ENCODE data around the gene ACRV1.

Gene ACRV1

DNA sequence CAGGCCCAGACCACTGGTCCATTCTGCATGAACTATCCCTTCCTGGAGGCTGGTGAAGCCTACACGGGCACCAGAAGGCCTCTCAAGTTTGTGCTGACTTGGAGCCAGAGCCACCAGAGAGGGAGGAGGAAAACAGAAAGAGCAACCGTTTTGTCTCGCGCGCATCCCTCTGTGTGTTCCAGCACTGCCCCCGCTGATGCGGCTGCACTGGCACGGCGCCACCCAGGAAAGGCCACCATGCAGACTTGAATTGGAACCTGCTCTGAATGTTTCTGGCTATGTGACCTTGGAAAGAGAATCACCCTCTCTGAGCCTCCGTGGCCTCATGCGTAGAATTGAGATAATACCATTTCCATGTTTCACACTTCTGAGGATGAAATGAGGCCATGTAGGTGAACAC is 7.4 kb upstream of the ACRV1 start:
- H3K9me3 ChIP-seq (ENCODE audit: severe bottlenecking): no peaks in the 10 kb centered on the region
- H3K27me3 ChIP-seq (ENCODE audit: insufficient read depth, low read depth, severe bottlenecking): no peaks in the 10 kb centered on the region
- H3K36me3 ChIP-seq: no peaks in the 10 kb centered on the region
- DNase-seq: no peak
- H3K4me3 ChIP-seq (ENCODE audit: low read depth, low read length): no peak overlapping the region
- no peak overlapping the region for H3K27ac ChIP-seq
- TF ChIP-seq, protein P1, sequence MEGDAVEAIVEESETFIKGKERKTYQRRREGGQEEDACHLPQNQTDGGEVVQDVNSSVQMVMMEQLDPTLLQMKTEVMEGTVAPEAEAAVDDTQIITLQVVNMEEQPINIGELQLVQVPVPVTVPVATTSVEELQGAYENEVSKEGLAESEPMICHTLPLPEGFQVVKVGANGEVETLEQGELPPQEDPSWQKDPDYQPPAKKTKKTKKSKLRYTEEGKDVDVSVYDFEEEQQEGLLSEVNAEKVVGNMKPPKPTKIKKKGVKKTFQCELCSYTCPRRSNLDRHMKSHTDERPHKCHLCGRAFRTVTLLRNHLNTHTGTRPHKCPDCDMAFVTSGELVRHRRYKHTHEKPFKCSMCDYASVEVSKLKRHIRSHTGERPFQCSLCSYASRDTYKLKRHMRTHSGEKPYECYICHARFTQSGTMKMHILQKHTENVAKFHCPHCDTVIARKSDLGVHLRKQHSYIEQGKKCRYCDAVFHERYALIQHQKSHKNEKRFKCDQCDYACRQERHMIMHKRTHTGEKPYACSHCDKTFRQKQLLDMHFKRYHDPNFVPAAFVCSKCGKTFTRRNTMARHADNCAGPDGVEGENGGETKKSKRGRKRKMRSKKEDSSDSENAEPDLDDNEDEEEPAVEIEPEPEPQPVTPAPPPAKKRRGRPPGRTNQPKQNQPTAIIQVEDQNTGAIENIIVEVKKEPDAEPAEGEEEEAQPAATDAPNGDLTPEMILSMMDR (IDR thresholded peaks at IDR 0.05; ENCODE audit: low read depth, low read length): no peak

DNA sequence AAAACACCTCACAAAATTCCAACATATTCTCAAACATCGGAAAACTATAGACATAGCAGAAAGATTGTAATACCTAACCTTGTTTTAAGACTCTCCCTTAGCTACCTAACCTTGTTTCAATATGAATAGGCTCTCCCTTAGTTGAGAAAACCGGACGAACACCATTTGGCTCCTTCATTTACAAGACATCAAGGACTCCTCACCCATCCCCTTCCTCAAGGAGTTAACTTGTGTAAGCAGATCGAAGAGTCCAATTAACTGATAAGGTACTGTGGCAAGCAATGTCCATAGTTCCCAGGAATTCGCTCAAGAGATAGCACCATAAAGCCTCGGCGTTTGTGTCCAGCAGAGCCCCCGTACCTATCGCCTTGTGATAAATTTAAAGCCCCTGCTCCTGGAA is 4.6 kb upstream of the ACRV1 start:
- Histone ChIP-seq H3K27ac (no peak overlapping the region), H3K36me3 (peaks cover 5% of the 10 kb centered on the region; the same call in 1 of the 2 replicates), H3K27me3 (ENCODE audit: insufficient read depth, low read depth, severe bottlenecking) (no peaks in the 10 kb centered on the region), H3K9me3 (ENCODE audit: severe bottlenecking) (no peaks in the 10 kb centered on the region), H3K4me3 (ENCODE audit: low read depth, low read length) (no peak overlapping the region)
- TF ChIP-seq, protein P1 (IDR thresholded peaks at IDR 0.05; ENCODE audit: low read depth, low read length): no peak
- DNase-seq: no peak

DNA sequence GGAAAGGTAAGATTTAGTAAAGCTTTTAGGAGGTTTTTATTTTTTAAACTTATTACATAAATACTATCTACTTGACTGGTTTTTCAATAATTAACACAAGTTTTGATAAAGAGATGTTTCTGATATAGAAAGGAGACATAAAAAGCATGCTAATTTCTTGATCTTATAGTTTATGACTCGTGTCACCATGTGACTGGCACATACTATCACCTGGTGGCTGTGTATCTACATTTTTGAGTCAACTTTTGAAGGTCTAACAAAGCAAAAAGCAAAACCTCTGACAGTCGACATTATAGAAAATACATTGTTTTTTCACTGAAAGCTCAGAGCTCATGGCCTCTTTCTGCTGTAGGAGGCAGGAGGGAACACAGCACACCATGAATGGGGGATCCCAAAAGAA is 810 bp downstream of the ACRV1 start:
- TF ChIP-seq, protein P1 (IDR thresholded peaks at IDR 0.05; ENCODE audit: low read depth, low read length): no peak
- H3K9me3 ChIP-seq (ENCODE audit: severe bottlenecking): no peaks in the 10 kb centered on the region
- no peaks in the 10 kb centered on the region for H3K27me3 ChIP-seq (ENCODE audit: insufficient read depth, low read depth, severe bottlenecking)
- DNase-seq: no peak
- no peak overlapping the region for H3K27ac ChIP-seq
- peaks cover 38% of the 10 kb centered on the region for H3K36me3 ChIP-seq
- H3K4me3 ChIP-seq (ENCODE audit: low read depth, low read length): no peak overlapping the region

DNA sequence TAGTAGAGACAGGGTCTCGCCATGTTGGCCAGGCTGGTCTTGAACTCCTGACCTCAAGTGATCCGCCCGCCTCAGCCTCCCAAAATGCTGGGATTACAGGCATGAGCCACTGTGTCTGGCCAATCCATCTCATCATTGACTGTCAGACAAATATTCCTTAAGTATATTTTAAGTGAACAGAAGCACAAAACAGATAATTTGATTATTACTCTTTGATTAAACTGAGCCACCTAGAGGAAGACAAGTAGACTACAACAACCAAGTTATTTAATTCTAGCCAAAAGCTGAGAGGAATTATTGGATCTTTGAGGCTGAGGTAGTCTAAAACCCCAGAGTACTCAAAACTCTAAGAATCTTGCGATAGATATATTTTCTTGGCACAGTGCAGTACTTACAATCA is 1.2 kb downstream of the ACRV1 start:
- no peaks in the 10 kb centered on the region for H3K9me3 ChIP-seq (ENCODE audit: severe bottlenecking)
- DNase-seq: no peak
- TF ChIP-seq, protein P1 (IDR thresholded peaks at IDR 0.05; ENCODE audit: low read depth, low read length): no peak
- H3K27ac ChIP-seq: no peak overlapping the region
- H3K27me3 ChIP-seq (ENCODE audit: insufficient read depth, low read depth, severe bottlenecking): no peaks in the 10 kb centered on the region
- no peak overlapping the region for H3K4me3 ChIP-seq (ENCODE audit: low read depth, low read length)
- peaks cover 38% of the 10 kb centered on the region for H3K36me3 ChIP-seq

DNA sequence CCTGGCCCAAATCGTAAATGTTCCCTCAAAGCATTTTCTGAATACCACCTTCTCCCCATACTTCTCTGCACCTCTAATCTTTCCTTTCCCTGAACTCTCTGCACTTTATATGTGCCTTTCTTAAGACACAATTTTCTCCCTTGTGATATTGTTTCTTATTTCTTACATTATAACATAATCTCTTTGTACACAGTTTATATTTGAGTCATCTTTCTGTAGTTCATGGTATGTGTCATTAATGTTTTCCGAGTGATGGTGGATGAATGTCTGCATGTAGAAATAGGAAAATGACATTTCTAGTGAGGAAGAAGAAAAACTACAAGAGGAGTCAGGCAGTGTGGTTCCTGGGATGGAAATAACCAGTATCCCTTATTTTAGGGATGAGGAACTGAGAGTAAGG is 5.5 kb downstream of the ACRV1 start:
- TF ChIP-seq, protein P1 (IDR thresholded peaks at IDR 0.05; ENCODE audit: low read depth, low read length): no peak
- H3K9me3 ChIP-seq (ENCODE audit: severe bottlenecking): no peaks in the 10 kb centered on the region
- no peak overlapping the region for H3K27ac ChIP-seq
- no peak overlapping the region for H3K4me3 ChIP-seq (ENCODE audit: low read depth, low read length)
- no peaks in the 10 kb centered on the region for H3K27me3 ChIP-seq (ENCODE audit: insufficient read depth, low read depth, severe bottlenecking)
- peaks cover 43% of the 10 kb centered on the region for H3K36me3 ChIP-seq
- no peak for DNase-seq

DNA sequence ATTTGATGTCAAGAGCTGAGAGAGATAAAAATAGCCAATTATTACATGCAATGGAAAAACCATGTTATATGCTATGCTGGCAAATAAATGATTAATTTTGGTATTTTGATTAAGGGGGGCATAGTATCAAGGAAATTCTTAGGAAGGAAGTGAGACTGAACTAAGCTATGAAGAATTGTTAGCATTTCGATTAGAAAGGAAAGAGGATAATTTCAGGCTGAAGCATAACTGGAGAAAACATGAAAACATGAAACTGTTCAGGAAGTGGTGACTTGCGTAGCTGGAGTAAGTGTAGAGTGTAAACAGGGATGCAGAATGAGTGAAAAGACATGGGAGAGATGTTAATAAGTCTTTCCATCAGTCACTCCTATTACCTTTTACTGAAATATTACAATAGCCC is 6.4 kb downstream of the ACRV1 start:
- DNase-seq: no peak
- Histone ChIP-seq H3K27me3 (ENCODE audit: insufficient read depth, low read depth, severe bottlenecking) (no peaks in the 10 kb centered on the region), H3K9me3 (ENCODE audit: severe bottlenecking) (no peaks in the 10 kb centered on the region), H3K27ac (no peak overlapping the region), H3K4me3 (ENCODE audit: low read depth, low read length) (no peak overlapping the region), H3K36me3 (peaks cover 42% of the 10 kb centered on the region)
- TF ChIP-seq, protein P1 (IDR thresholded peaks at IDR 0.05; ENCODE audit: low read depth, low read length): no peak
